Activated T-cell treated with anti-CD3 and anti-CD28 coated beads for 1 hour (primary cell): ENCODE data around the gene IL17B.

ENCODE experiments used
- DNase-seq: peaks from one replicate; pipeline ENCODE4 v3.0.0-alpha.2; 2020; ENCODE audit warnings: low read depth

IL17B gene, protein sequence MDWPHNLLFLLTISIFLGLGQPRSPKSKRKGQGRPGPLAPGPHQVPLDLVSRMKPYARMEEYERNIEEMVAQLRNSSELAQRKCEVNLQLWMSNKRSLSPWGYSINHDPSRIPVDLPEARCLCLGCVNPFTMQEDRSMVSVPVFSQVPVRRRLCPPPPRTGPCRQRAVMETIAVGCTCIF

DNA sequence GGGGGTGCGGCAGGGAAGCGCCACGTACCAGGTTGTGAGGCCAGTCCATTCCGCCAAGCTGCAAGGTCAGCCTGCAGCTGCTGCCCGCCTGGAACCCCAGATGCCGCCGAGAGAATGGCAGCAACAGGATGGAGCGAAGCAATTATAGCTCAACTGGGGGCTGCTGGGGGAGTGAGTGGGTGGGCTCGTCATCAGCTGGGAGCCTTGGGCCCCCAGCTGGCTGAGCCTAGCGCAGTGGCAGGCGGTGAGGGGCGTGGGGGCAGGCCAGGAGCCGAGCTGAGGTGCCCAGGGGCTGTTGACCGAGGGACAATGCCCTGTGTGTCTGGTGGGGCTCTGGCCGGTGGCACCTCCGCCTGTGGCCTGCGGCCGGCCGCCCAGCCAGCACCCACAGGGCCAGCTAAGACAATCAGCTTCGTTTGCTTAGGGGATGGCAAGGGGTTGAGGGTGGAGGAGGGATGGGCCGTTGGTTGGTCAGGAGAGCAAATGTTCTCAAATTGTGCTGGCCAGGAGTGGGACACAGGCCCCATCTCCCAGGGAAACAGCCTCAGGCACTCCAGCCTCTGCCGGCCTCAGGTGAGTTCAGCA, at the start of gene IL17B:
Gene IL17B (minus strand): TSS at position 116 of the 585 bp plus-strand sequence. CDS start 67 bp downstream, at position 49.
- DNase-seq: no peak

DNA sequence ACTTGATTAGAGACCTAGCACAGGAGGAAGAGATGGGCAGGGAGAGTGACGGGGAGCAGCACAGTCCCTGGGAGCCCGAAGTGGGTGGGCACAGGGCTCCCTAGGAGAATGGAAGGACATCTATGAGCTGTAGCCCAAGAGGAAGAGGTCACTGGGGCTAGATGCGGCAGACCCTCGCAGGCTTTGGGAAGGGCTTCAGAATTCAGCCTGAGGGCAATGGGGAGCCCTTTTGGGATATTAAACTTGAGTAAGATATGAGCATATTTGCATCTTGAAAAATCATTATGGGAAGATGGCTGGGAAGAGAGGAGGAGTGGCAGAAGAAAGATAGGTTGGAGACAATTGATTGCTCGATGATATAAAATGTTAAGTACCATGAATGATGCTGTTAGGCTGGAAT, 48.9 kb upstream of the IL17B start:
- no peak for DNase-seq

DNA sequence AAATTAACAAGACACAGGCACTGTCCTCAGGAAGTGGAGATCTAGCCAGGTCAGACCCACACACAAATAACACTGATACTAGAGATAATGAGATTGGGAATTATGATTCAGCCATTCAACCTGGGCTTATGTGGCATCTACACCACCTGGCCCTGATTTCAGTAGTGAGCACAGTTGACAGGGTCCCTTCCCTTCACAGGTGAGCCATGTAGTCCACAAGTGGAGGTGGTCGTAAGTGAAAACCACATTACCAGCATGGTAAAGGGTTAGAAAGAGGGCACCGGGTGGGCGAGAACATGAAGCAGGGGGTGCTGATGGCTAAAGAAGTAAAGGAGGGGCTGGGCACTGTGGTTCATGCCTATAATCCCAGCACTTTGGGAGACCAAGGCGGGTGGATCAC, 48.3 kb upstream of the IL17B start:
- DNase-seq: no peak

DNA sequence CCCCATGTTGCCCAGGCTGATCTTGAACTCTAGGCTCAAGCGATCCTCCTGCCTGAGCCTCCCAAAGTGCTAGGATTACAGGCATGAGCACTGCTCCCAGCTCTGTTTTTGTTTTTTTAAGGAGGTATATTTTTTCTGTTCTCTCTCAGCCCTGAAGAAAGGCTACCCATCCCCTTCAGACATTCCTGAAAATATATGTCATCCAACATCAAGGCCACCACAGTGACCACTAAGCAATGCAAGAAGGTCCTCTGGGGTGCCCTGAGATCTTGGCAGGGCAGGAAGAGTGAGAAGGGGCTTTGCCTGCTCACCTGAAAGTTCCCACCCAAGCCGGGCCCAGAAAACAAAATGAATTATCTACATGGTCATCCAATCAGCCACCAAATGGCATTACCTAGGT, 47.8 kb upstream of the IL17B start:
- DNase-seq: no peak

DNA sequence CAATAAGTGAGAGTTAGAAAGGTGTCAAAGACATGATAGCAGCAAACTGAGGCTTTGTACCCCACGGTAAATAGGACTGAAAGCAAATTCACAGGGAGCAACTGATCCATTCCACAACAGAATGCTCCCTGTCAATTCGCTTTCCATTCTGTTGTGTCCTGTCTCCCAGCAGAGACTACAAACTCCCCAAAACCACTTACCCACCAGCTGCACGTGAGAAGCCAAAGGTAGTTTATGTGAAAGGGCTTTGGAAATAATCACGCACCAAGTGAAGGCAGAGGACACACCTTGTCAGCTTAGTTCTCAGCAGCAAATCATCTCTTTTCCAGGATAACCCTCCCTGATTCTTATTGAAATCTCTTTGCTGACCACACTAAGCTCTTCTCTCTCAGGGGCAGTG, 46.6 kb upstream of the IL17B start:
- DNase-seq: no peak

DNA sequence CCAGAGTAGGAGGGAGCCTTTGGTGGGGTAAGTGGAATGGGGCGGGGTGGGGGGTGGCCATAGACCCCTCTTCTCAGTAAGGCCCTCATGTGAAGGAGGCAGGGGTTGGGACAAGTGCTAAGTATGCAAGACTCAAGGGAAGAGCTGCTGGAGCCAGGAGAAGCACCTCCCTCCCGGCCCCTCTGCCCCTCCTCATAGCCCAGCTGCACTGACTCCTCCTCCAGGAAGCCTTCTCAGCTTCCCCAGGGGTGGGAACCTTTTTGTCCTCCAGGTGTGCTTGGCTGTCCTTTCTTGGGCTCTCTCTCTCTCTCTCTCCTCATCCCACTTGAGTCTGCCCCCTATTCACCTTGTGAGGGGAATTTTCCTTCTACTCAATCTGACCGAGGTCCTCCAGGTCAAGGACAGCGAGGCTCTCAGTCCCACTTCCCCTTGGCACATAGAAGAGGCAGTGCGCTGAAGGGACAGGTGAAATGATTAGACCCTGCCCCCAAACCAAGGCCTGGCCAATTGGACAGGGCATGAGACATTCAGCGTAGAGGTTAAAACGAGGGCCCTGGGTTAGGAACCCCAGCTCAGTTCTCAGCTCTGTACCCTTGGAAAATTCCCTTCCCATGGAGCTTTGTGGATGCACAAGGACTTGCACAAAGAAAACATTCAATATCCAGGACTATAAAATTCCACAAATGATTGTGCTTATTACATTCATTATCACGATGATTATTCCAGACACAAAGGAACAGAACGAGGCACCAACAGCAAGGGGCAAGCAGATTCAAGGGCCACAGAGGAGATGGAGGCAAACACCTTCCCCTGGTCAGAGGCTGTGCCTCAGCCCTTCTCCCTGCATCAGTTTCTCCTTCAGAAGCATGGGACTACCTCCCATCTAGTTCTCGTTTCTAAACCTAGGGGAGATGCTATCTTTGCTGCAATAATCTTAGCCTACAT, 45.6 kb upstream of the IL17B start:
- DNase-seq: no peak

DNA sequence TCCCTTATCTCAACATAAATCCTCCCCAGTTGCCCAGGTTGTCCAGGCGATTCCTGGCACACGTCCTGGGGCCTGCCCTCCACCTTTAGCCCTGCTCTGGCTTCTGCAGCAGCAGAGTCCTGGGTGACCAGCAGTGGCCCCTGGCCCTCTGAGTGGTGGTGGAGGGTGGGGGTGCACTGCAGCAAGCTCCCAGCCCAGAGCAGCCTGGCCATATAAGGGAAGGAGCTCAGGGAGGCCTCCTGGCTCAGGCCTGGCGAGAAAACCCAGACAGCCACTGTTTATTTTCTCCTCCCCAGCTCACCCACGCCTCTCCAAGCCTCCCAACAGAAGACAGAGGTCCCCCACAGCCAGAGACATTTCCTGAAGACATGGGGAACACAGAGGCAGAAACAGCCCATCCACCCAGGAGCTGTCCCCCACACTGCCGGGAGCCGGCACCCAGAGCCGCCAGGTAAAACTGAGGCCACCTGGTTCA, 44.7 kb upstream of the IL17B start:
- no peak for DNase-seq

DNA sequence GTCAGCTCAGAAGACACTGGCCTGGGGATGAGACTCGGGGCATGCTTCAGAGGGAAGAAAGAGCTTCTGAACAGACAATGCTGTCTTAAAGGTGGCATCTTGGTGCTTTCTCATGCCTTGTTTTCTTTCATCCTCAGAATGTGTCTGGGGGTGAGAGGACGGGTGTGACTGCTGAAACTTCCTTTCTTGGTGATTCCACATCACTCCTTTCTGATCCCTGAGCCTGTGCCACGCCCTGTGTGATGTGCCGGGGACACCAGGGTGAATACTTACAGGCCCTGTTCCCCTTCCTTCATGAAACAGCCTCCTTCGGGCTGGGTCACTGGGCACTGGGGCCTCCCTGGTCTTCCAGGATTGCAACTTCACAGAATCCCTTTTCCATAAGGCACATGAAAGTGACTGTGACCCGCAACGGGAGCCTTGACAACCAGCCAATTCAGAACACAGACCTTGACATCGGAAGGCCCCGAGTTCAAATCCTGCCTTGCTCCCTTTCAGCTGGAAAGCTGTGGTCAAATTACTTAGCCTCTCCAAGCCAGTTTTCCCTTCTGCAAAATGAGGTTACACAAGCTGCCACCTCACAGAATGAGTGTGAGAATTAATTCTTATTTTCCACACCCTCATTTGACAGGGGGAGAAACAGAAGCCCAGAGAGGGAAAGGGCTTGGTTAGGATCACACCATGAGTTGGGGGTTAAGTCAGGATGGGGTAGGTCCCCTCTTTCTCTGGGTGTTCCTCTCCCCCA, 44.1 kb upstream of the IL17B start:
- no peak for DNase-seq

DNA sequence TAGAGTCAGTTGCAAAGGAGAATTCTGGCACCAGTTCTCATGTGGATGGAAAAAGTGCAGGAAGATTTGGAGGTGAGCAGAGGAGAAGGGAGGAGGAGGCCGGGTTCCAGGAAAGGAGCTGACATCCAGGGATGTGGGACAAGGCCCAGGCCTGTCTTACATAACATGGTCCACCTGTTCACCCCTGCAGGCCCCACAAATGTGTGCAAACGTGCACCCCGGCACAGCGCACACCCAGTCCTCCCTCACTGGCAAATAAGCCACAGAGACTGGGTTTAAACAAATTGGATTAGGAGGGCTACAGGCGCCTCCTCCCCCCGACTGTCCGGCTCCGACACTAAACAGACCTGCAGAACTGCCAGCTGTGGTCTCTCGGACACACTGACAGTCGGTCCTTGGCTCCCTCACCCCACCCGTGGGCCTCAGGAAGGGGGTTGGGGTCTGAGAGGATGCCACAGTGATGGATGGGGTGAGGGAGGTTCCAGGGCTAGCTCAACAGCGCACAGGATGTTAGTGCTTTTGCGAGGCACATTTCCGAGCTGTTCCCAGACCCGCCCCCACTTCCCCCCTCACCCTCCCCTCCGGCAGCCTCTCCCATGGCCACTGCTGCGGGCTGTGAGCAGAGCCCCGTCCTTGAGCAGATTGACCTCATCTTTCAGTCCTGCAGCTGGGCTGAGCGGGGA, 43.4 kb upstream of the IL17B start:
- DNase-seq: no peak

DNA sequence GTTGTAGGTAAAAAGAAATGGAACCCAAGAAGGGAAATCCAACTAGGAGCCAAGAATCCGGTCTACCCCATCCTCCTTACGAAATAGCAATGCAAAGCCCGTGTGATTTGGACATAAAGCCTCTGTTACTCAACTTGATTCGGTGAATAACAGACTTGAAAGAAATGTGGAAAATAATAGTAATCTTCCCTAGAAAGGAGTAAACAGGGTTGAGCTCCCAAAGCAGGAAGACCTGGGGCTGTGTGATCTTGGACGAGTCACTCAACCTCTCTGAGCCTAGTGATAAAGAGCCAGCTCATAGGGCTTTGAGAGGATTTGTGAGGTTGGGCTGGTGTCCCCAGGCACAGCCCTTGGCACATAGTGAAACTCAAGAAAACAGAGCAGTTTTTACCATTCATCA, 42.7 kb upstream of the IL17B start:
- DNase-seq: no peak

DNA sequence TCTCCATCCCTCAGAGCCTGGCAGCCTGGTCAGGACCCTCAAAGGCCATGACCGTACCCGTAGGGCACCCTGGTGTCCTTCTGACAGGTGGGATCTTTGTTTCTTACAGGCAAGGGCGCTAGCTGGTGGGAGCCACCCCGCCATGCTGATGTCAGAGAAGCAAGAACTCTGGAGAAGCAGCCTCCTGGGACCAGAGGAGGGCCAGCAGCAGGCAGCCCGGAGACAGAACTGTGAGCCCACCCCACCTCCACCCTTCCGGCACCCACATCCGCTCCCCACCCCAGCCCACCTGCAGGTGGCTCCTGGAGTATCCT, 42.2 kb upstream of the IL17B start:
- DNase-seq: no peak

DNA sequence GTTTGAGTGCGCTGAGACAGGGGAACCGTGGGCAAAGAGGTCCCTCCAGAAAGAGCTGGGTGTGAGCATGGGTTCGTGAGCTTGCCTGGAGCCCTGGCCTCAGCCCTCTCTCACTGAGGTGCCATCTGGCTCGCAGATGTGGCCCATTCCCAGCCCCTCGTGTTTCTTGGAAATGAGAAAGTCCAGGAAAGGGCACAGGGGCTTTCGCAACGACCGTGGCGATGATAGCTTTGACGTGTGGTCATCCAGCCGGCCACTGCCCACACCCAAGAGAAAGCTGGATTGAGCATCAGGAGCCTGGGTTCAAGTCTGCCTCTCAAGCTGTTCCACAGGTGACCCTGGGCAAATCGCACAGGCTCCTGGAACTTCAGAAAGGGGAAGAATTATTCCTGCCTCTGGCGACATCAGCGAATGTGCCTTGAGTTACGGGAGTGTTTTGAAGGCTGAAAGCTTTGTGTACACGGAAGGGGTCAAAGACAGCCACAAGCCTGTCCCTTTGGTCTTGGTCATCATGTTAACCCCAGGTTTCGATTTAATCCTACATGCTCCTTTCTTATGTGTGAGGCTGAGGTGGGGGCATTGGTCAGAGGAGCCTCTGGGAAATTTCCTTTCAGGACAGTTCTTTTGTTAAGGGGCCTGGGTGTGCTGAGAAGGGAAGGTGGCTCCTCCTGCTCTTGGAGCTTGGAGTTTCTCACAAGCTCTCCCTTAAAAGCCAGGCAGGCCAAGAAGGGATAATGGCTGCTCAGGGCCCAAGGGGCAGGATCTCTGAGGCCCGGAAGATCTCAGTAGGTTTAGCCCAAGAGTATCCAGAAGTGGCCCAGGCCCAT, 41.7 kb upstream of the IL17B start:
- DNase-seq: no peak

DNA sequence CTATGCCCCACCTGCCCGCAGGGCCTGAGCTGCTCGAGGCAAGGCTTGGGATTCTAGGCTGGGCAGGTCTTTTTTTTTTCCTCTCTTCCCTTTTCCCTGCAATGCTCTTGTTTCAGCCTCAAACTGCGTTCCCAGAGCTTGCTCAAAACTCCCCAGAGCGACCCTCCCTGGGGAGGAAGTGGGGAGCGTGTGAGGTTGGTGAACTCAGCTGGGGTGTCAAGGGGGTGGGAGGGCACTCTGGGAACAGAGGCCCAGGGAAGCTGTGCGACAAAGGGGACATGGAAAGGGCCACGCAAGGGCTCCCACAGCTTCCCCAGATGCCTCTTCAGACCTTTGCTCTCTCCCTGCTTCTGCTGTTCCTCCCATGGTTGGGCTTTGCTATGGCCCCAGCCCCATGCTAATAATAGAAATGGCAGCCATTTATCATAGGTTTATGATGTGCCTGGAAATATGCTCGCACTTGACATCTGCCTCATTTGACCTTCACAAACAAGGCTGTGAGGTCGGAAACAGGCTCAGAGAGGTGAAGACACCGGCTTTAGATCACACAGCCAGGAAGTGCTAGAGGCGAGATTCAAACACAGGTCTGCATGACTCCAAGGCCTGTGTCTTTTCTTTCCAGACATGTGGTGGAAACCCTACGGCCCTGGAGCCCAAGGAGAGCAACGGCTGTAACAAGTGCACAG, 40.9 kb upstream of the IL17B start:
- DNase-seq: no peak

DNA sequence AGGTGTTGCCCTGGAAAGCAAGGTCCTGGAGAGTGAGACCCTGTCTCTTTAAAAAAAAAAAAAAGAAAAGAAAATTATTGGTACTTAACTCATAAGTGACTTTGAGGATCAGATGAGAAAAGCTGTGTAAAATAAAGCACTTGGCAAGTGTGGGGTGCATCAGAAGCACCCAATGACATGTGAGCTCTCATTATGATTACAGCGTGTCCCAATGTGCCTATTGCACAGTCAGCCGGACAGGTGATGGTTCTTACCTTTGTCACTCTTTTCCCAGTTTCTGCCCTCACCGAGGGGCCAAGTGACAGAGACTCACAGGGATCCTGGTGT, 40.4 kb upstream of the IL17B start:
- DNase-seq: no peak

DNA sequence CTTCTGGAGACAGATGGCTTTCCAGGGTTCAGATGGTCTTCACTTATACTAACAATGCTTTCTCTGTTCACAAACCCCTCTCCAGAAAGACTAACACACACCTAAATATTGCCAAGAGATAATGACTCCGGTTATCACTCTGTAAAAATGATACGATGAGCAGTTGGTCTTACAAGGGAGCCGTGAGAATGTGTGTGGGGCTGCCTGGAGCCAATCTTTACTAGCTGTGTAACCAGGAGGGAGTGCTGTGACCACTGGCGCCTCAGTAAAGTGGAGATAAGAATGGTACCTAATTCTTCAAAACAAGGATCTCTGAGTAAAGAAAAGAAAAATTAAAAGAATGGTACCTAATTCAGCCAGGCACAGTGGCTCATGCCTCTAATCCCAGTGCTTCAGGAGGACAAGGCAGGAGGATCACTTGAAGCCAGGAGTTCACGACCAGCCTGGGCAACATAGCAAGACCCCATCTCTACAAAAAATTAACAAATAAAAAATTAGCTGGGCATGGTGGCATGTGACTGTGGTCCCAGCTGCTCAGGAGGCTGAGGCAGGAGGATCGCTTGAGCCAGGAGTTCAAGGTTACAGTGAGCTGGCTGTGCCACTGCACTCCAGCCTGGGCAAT, 39.9 kb upstream of the IL17B start:
- DNase-seq: no peak

DNA sequence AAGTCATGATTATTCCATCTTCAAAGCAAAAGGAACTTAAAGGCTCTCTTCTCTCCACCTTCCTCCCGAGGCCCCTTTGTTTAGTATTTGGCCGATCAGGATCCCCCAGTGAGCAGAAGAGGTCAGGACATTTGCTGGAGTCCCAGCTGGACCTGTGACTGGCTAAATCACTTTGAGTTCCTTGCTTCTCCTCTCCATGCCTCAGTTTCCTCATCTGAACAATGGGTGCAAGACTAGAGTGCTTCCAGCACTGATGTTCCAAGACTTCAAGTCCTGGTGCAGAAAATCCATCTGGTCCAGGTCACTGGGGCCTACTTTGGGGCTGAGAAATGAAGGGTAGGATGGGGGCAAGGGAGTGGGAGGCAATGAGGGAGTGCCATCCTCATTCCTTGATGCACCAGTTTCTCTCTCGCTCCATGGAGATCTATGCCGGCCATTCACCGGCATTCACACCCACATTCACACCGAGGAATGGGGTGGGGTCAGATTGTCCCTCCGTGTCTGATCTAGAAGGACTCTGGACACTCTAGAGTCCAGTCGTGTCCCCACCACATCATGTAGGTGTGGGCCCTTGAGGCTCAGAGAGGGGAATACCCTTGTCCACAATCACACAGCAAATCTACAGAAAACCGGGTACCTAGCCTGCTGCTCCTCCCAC, 38.7 kb upstream of the IL17B start:
- no peak for DNase-seq

DNA sequence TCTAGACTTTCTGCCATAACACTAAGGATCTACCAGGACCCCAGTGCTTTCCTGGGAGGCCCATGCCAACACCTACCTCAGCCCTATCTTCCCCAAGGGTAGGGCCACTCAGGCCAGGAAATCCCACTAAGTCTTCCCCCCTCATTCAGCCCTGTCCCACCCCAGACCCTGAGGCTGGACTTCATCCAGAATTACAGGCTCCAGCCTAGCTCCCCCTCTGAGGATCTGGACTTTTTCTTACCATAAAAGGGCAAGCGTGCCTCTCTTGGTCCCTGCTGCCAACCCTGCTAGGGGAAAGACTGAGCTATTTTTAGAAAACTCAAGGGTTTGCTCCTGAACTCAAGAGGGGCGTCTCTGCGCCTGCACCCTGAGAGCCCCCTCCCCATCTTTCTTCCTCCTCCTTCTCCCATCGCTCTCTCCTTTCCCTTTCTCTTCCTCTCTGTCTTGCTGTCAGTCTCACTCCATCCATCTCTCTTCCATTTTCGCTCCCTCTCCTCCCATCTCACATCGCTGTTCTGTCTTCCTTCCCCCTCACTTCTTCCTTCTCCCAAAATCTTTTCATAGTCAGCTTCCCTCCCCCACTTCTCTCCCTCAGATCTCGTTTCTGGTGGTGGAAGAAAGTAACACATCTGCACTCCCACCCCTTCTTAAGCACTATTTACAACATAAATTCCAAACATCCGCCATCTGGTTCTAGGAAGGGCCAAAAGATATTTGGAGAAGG, 38.1 kb upstream of the IL17B start:
- DNase-seq: no peak

DNA sequence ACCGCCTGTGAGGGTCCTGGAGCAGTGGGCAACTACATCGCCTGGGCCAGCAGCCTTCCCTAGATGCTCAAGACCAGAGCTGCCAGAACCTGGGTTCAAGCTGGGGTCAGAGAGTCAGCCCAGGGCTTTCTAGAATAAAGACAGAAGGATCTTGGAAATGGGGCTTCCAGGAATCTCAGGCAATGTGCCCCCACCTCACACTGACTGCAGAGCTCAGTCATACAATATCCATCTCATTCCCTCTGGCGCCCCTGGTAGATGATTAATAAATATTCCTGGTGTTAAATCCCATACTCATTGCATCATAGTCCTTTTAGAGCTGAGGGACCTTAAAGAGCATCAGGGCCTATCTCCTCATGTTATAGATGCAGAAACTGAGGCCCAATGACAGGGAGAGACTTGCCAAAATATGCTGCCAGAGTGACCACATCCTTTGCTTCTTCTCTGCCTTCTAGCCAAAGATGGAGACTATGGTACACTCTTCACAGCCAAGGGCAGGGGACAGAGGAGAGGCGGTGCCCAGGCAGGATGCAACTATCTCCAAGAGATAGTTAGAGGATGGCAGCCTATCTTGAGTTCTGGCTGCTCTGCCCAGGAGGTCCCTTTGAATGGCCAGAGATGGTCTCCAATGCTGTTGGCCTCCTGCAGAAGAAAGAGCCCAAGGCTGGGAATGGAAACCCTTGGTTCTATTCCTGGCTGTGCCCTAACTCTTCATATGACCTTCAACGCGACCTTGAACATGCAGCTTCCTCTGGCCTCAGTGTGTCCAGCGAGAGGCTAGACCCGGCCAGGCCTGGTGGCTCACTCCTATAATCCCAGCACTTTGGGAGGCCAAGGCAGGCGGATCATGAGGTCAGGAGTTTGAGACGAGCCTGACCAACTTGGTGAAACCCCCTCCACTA, 36.2 kb upstream of the IL17B start:
- no peak for DNase-seq
